Measurements from ENCODE around the gene ACD. TPM values are rescaled to one million over a fixed set of nuclear protein-coding genes. Genes with fewer than 3 reads are reported as not detected.

ACD gene
- total RNA-seq, 1 donor from 2014 or later: 16.2 TPM

DNA sequence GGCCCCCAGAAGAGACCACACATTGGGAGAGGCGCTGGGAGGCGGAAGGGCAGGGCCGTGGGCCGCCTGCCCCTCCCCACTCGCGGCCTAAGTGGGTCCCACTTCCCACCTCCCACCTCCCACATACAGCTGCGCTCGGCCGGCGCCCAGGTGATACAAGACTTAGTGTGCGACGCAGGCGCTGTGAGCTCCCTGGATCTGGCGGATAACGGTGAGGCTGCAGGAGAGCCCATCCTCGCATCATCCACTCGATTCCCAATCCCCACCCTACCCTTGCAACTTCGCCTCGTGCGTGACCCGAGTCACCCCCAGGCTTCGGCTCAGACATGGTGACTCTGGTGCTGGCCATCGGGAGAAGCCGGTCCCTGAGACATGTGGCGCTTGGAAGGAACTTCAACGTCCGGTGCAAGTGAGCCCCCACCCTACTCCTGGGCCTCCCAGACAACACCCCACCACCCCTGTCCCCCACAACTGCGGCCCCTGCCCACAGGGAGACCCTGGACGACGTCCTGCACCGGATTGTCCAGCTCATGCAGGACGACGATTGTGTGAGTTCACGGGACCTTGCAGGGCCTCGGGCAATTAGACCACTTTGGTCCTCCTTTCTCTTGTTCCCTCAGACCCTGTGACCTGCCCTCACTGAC, 11.2 kb downstream of the ACD start:
- TF ChIP-seq, protein P1, sequence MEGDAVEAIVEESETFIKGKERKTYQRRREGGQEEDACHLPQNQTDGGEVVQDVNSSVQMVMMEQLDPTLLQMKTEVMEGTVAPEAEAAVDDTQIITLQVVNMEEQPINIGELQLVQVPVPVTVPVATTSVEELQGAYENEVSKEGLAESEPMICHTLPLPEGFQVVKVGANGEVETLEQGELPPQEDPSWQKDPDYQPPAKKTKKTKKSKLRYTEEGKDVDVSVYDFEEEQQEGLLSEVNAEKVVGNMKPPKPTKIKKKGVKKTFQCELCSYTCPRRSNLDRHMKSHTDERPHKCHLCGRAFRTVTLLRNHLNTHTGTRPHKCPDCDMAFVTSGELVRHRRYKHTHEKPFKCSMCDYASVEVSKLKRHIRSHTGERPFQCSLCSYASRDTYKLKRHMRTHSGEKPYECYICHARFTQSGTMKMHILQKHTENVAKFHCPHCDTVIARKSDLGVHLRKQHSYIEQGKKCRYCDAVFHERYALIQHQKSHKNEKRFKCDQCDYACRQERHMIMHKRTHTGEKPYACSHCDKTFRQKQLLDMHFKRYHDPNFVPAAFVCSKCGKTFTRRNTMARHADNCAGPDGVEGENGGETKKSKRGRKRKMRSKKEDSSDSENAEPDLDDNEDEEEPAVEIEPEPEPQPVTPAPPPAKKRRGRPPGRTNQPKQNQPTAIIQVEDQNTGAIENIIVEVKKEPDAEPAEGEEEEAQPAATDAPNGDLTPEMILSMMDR (IDR thresholded peaks at IDR 0.05): no peak
- Mint-ChIP-seq H3K27ac (ENCODE audit: unreplicated experiment) (no peak overlapping the region), H3K36me3 (ENCODE audit: low read depth) (no peaks in the 10 kb centered on the region), H3K4me1 (ENCODE audit: low read depth) (peaks cover 5% of the 10 kb centered on the region), H3K9me3 (ENCODE audit: low read depth) (no peaks in the 10 kb centered on the region), H3K4me3 (ENCODE audit: unreplicated experiment) (no peak overlapping the region), H3K27me3 (ENCODE audit: low read depth) (peaks cover 10% of the 10 kb centered on the region)
- DNase-seq (ENCODE audit: low spot score): no peak

DNA sequence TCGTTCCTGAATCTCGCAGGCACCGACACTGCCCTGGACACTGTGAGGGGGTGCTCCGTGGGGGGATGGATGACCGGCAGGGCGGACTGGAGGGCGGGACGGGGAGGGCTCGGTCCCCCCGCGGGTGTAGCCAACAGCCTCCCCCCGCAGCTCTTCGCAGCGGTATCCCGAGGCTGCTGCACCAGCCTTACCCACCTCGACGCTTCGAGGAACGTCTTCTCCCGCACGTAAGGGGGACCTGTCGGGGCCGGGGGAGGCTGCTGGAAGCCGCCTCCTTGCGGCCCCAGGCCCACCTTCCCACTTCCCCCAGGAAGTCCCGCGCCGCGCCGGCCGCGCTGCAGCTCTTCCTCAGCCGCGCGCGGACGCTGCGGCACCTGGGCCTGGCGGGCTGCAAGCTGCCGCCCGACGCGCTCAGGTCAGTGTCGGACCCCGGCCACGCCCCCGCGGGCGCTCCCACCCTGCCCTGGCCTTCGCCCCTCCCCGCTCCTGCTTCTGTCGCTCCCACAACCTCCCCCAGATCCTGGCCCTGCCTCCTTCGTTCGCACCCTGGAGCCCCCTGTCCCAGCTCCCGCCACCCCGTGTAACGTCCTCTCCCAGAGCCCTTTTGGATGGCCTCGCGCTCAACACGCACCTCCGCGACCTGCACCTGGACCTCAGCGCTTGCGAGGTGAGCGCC, 11.8 kb downstream of the ACD start:
- H3K4me3 Mint-ChIP-seq (ENCODE audit: unreplicated experiment): no peak overlapping the region
- DNase-seq (ENCODE audit: low spot score): no peak
- no peaks in the 10 kb centered on the region for H3K9me3 Mint-ChIP-seq (ENCODE audit: low read depth)
- no peak overlapping the region for H3K27ac Mint-ChIP-seq (ENCODE audit: unreplicated experiment)
- H3K36me3 Mint-ChIP-seq (ENCODE audit: low read depth): no peaks in the 10 kb centered on the region
- TF ChIP-seq, protein P1 (IDR thresholded peaks at IDR 0.05): no peak
- H3K4me1 Mint-ChIP-seq (ENCODE audit: low read depth): peaks cover 2% of the 10 kb centered on the region
- H3K27me3 Mint-ChIP-seq (ENCODE audit: low read depth): peaks cover 8% of the 10 kb centered on the region

DNA sequence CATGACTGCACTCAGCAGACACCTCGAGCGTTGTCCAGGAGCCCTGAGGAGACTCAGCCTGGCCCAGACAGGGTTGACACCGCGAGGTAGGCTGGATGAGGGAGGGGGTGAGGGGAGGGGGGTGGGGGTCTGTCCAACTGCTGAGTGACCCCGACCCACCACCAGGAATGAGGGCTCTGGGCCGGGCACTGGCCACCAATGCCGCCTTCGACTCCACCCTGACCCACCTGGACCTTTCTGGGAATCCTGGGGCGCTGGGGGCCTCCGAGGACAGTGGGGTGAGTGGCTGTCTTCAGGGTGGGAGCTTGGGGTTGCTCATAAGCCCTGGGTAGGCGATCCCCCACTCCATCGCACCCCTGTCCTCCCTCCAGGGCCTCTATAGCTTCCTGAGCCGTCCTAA, 12.4 kb downstream of the ACD start:
- H3K4me1 Mint-ChIP-seq (ENCODE audit: low read depth): peaks cover 2% of the 10 kb centered on the region
- H3K27me3 Mint-ChIP-seq (ENCODE audit: low read depth): peaks cover 8% of the 10 kb centered on the region
- TF ChIP-seq, protein P1 (IDR thresholded peaks at IDR 0.05): no peak
- no peaks in the 10 kb centered on the region for H3K9me3 Mint-ChIP-seq (ENCODE audit: low read depth)
- no peak for DNase-seq (ENCODE audit: low spot score)
- H3K36me3 Mint-ChIP-seq (ENCODE audit: low read depth): no peaks in the 10 kb centered on the region
- H3K27ac Mint-ChIP-seq (ENCODE audit: unreplicated experiment): no peak overlapping the region
- H3K4me3 Mint-ChIP-seq (ENCODE audit: unreplicated experiment): no peak overlapping the region

- Mint-ChIP-seq H3K36me3 (ENCODE audit: low read depth) (no peaks in the 10 kb centered on the region), H3K27ac (ENCODE audit: unreplicated experiment) (no peak overlapping the region), H3K27me3 (ENCODE audit: low read depth) (peaks cover 8% of the 10 kb centered on the region), H3K9me3 (ENCODE audit: low read depth) (no peaks in the 10 kb centered on the region), H3K4me3 (ENCODE audit: unreplicated experiment) (no peak overlapping the region), H3K4me1 (ENCODE audit: low read depth) (peaks cover 6% of the 10 kb centered on the region)
- DNase-seq (ENCODE audit: low spot score): no peak
- TF ChIP-seq, protein P1 (IDR thresholded peaks at IDR 0.05): no peak
Measured at GRCh38 chr16:67647111-67647651, 12.9 kb downstream of the ACD start.

GRCh38 chr16:67645397-67646121, 14.5 kb downstream of the ACD start:
- no peaks in the 10 kb centered on the region for H3K36me3 Mint-ChIP-seq (ENCODE audit: low read depth)
- peaks cover 9% of the 10 kb centered on the region for H3K4me1 Mint-ChIP-seq (ENCODE audit: low read depth)
- no peak overlapping the region for H3K4me3 Mint-ChIP-seq (ENCODE audit: unreplicated experiment)
- no peaks in the 10 kb centered on the region for H3K9me3 Mint-ChIP-seq (ENCODE audit: low read depth)
- H3K27ac Mint-ChIP-seq (ENCODE audit: unreplicated experiment): no peak overlapping the region
- H3K27me3 Mint-ChIP-seq (ENCODE audit: low read depth): peaks cover 3% of the 10 kb centered on the region
- TF ChIP-seq, protein P1 (IDR thresholded peaks at IDR 0.05): no peak
- no peak for DNase-seq (ENCODE audit: low spot score)
